ENCODE measurements around the gene CCDC152. TPM values are rescaled to one million over a fixed set of nuclear protein-coding genes. Genes with fewer than 3 reads are reported as not detected.

CCDC152 gene
- polyA plus RNA-seq, 3 donors = 0.09 to 0.18 (median 0.09) TPM

- 9% methylated on average over 4 of the region's 8 CpGs for WGBS (ENCODE audit: insufficient coverage)
- peaks cover 16% of the 10 kb centered on the region for H3K4me1 Mint-ChIP-seq
- no peak within 1 kb of the TSS for H3K4me2 ChIP-seq (replicated peaks; ENCODE audit: extremely low read depth, low read length, poor library complexity, severe bottlenecking)
- no peak for DNase-seq
- TF ChIP-seq, protein P1, sequence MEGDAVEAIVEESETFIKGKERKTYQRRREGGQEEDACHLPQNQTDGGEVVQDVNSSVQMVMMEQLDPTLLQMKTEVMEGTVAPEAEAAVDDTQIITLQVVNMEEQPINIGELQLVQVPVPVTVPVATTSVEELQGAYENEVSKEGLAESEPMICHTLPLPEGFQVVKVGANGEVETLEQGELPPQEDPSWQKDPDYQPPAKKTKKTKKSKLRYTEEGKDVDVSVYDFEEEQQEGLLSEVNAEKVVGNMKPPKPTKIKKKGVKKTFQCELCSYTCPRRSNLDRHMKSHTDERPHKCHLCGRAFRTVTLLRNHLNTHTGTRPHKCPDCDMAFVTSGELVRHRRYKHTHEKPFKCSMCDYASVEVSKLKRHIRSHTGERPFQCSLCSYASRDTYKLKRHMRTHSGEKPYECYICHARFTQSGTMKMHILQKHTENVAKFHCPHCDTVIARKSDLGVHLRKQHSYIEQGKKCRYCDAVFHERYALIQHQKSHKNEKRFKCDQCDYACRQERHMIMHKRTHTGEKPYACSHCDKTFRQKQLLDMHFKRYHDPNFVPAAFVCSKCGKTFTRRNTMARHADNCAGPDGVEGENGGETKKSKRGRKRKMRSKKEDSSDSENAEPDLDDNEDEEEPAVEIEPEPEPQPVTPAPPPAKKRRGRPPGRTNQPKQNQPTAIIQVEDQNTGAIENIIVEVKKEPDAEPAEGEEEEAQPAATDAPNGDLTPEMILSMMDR (IDR thresholded peaks at IDR 0.05) = no peak
- no peak within 1 kb of the TSS for H3K9ac ChIP-seq (ENCODE audit: insufficient read depth, low read length, poor library complexity, severe bottlenecking)
- H3K79me2 ChIP-seq (ENCODE audit: insufficient read depth, low read length) = no peaks in the 10 kb centered on the region
- H3K27me3 Mint-ChIP-seq (ENCODE audit: low read depth in 3 of 3) = peaks cover 0 to 2% (median 0%) of the 10 kb centered on the region in 3 donors
- H3K9me3 Mint-ChIP-seq = peaks cover 0 to under 1% (median 0%) of the 10 kb centered on the region in 7 donors
- no peak within 1 kb of the TSS for H3K4me3 ChIP-seq (replicated peaks in 1 of 3; ENCODE audit: low read depth in 2 of 3, low read length in 3 of 3)
- peak within 1 kb of the TSS in 2 of 7 donors; percentile 37 to 44 for H3K27ac Mint-ChIP-seq
- H3K27me3 ChIP-seq (ENCODE audit: control insufficient read depth in 2 of 2, insufficient read depth in 2 of 2, low read length in 2 of 2) = no peaks in the 10 kb centered on the region
- H4K20me1 ChIP-seq (ENCODE audit: insufficient read depth, low read length) = no peaks in the 10 kb centered on the region
- peak within 1 kb of the TSS in 1 of 2 donors; percentile 68 for H3K4me3 Mint-ChIP-seq
- no peaks in the 10 kb centered on the region for H3K36me3 Mint-ChIP-seq
- peaks cover 6 to 8% of the 10 kb centered on the region in 2 donors for H3K4me1 ChIP-seq (ENCODE audit: control insufficient read depth in 1 of 2, insufficient read depth in 2 of 2, low read length in 2 of 2)
- H3K9me3 ChIP-seq (replicated peaks in 1 of 2; ENCODE audit: control insufficient read depth in 1 of 2, insufficient read depth in 1 of 2, low read length in 2 of 2) = no peaks in the 10 kb centered on the region
- intact Hi-C loops (cut with micrococcal nuclease) = no loop called here
- H3K27ac ChIP-seq (ENCODE audit: low read depth in 1 of 2, low read length in 2 of 2) = no peak within 1 kb of the TSS
- no peaks in the 10 kb centered on the region for H3K36me3 ChIP-seq (replicated peaks in 1 of 2; ENCODE audit: control insufficient read depth in 1 of 2, insufficient read depth in 2 of 2, low read length in 2 of 2)
- peak within 1 kb of the TSS; percentile 49 for H2AFZ ChIP-seq (ENCODE audit: insufficient read depth, low read depth, low read length, poor library complexity, severe bottlenecking)
These were observed 55.2 kb downstream of the CCDC152 start, which contains the start of gene SELENOP for GRCh38 chr5:42811591-42812446. Gene SELENOP, minus strand, starts transcription at chr5:42811892. Its CDS starts 3,539 bp downstream, at chr5:42808353.

DNA sequence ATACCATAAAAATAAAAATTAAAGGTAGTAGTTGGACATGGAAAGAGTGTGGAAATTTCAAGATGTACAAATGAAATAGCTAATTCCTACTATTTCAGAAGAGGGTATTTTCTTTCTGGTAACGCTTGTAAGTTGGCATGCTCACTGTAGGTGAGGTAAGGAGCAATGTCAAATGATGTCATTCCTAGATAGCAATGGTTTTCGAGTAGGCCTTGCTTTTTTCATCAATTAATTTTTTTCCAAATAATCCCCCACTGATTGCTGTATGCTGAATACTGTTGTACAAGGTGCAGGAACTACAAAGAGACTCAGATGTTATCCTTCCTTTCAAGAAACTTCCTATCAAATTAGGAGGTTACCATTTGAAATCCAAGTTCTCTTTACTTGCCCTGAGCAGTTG lies 56.0 kb downstream of the CCDC152 start:
- Histone ChIP-seq H3K27ac (ENCODE audit: low read depth in 1 of 2, low read length in 2 of 2) (no peak overlapping the region), H3K27me3 (ENCODE audit: control insufficient read depth in 2 of 2, insufficient read depth in 2 of 2, low read length in 2 of 2) (no peaks in the 10 kb centered on the region), H3K4me3 (replicated peaks in 1 of 3; ENCODE audit: low read depth in 2 of 3, low read length in 3 of 3) (no peak overlapping the region), H3K36me3 (replicated peaks in 1 of 2; ENCODE audit: control insufficient read depth in 1 of 2, insufficient read depth in 2 of 2, low read length in 2 of 2) (no peaks in the 10 kb centered on the region), H2AFZ (ENCODE audit: insufficient read depth, low read depth, low read length, poor library complexity, severe bottlenecking) (no peak overlapping the region), H3K9ac (ENCODE audit: insufficient read depth, low read length, poor library complexity, severe bottlenecking) (no peak overlapping the region), H3K79me2 (ENCODE audit: insufficient read depth, low read length) (no peaks in the 10 kb centered on the region), H3K4me1 (ENCODE audit: control insufficient read depth in 1 of 2, insufficient read depth in 2 of 2, low read length in 2 of 2) (peaks cover 6 to 8% of the 10 kb centered on the region in 2 donors), H3K9me3 (replicated peaks in 1 of 2; ENCODE audit: control insufficient read depth in 1 of 2, insufficient read depth in 1 of 2, low read length in 2 of 2) (no peaks in the 10 kb centered on the region), H3K4me2 (replicated peaks; ENCODE audit: extremely low read depth, low read length, poor library complexity, severe bottlenecking) (no peak overlapping the region), H4K20me1 (ENCODE audit: insufficient read depth, low read length) (no peaks in the 10 kb centered on the region)
- Mint-ChIP-seq H3K36me3 (no peaks in the 10 kb centered on the region), H3K9me3 (peaks cover 0 to 2% (median 0%) of the 10 kb centered on the region in 7 donors), H3K27me3 (ENCODE audit: low read depth in 3 of 3) (peaks cover 0 to 2% (median 0%) of the 10 kb centered on the region in 3 donors), H3K4me3 (no peak overlapping the region), H3K4me1 (peaks cover 16% of the 10 kb centered on the region), H3K27ac (no peak overlapping the region)
- intact Hi-C loops (cut with micrococcal nuclease) = no loop called here
- DNase-seq = no peak
- WGBS (ENCODE audit: insufficient coverage) = no CpG with 5 or more reads among the region's 2 CpGs
- TF ChIP-seq, protein P1 (IDR thresholded peaks at IDR 0.05) = no peak

All from CD14-positive monocyte (primary cell).